Right hindlimb (tissue), 1 donor: ENCODE results near the gene PIGZ.

Source experiments
- DNase-seq: peaks from one replicate; pipeline ENCODE4 v3.0.0-alpha.2; 2018

The PIGZ gene

DNA sequence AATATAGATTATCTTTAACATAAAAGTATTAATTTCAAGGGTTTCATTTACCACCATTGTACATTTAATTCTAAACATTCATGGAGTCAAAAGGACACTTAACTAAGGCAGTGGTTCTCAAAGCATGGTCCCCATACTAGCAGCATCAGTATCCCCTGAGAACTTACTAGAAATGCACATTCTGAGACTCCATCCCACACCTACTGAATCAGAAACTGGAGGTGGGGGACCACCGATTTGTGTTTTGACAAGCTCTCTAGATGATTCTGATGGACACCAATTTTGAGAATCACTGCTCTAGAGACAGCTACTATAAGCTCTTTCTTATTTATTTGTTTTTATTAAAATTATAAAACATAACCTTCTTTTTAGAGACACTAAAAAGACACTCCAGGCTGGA, 66.9 kb downstream of the PIGZ start:
- DNase-seq: no peak
